GM18505 (cell line): ENCODE data around the gene SRCIN1.
"Not testable (repeated sequence)": the region's sequence is repeated elsewhere in the genome, so short reads cannot be mapped to it uniquely, and the experiment has no call there.

Experiments
- ATAC-seq: cut with Tn5 transposase; IDR thresholded peaks from one replicate; pipeline ENCODE4 v1.9.1; 2021; ENCODE audit not compliant: unreplicated experiment
- POLR2A ChIP-seq: IDR thresholded peaks from 4 replicates; pipeline ENCODE4 v1.6.1; 2011; ENCODE audit warnings: borderline replicate concordance; ENCODE audit not compliant: insufficient read depth, insufficient read length; ENCODE audit errors: extremely low read depth

Gene SRCIN1

DNA sequence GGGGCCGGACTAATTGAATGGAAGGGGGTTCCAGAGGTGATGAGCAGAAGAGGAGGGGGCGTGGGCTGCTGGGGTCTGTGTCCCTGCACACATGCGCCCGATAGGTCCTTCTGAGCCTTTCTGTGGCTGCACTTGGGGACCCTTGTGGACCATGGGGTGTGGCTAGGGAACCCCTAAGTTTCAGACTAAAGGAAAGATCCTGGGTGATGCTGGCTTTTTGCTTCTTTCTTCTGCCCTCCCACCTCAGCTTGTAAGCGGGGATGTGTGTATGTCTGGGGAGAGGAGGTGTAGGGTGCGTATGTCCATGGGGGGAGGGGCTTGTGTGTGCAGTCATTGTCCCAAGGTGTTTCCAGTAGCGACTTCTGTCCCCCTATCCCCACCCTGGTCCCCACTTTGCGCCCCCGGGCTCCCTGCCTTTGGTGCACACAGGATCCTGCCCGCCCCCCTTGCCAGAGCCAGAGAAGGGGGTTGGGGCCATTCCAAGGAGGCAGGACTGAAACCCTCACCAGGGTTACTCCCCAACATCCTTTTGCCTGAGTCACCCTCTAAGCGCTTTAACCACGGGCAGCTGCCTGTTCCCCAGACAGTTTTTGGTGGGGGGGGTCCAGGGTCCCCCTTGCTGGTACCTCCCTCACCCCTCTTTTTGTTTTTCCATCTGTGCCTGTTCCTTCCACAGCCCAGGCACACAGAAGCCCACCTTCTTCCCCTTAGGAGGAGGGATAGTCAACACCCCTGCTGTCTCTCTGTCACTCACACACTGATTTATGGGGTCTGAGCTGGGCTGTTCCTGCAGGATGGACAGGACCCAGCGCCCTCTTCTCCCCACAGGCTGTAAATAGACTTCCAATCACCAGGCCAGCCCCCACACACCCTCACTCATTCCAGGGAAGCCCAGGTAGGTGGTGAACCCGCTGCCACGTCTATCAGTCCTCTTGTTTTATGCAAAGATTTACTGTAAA lies 94.3 kb downstream of the SRCIN1 start:
- no peak for TF ChIP-seq POLR2A
- ATAC-seq, result no peak

DNA sequence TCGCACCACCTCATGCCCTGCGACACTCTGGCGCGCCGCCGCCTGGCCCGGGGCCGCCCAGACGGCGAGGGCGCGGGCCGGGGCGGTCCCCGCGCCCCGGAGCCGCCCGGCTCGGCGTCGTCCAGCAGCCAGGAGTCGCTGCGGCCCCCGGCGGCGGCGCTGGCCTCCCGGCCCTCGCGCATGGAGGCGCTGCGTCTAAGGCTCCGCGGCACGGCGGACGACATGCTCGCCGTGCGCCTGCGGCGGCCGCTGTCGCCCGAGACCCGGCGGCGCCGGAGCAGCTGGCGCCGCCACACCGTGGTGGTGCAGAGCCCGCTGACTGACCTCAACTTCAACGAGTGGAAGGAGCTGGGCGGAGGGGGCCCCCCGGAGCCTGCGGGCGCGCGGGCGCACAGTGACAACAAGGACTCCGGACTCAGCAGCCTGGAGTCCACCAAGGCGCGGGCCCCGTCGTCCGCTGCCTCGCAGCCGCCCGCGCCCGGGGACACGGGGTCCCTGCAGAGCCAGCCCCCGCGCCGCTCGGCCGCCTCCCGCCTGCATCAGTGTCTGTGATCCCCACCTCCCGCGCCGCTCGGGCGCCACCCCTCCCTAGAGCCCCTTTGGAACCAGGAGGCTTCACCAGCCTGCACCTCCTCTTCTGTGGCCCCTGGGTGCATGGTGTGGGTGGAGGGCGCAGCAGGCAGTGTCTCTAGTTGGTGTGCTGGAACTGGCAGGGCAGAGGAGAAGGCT lies 95.2 kb downstream of the SRCIN1 start:
- TF ChIP-seq POLR2A, result no peak
- no peak for ATAC-seq

DNA sequence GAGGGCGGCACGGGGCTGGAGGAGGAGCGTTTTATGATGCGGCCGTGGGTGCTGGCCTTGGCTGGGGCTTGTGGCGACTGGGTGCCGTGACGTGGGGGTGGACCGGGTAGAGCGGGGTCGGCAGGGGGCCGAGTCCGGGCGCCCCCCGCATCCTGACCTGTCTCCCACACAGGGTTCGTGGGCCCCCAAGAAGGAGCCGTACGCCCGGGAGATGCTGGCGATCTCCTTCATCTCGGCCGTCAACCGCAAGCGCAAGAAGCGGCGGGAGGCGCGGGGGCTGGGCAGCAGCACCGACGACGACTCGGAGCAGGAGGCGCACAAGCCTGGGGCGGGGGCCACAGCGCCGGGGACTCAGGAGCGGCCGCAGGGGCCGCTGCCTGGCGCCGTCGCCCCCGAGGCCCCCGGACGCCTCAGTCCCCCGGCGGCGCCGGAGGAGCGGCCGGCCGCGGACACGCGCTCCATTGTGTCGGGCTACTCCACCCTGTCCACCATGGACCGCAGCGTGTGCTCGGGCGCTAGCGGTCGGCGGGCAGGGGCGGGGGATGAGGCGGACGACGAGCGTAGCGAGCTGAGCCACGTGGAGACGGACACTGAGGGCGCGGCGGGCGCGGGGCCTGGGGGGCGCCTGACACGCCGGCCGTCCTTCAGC lies 95.9 kb downstream of the SRCIN1 start:
- no peak for TF ChIP-seq POLR2A
- ATAC-seq, result no peak

DNA sequence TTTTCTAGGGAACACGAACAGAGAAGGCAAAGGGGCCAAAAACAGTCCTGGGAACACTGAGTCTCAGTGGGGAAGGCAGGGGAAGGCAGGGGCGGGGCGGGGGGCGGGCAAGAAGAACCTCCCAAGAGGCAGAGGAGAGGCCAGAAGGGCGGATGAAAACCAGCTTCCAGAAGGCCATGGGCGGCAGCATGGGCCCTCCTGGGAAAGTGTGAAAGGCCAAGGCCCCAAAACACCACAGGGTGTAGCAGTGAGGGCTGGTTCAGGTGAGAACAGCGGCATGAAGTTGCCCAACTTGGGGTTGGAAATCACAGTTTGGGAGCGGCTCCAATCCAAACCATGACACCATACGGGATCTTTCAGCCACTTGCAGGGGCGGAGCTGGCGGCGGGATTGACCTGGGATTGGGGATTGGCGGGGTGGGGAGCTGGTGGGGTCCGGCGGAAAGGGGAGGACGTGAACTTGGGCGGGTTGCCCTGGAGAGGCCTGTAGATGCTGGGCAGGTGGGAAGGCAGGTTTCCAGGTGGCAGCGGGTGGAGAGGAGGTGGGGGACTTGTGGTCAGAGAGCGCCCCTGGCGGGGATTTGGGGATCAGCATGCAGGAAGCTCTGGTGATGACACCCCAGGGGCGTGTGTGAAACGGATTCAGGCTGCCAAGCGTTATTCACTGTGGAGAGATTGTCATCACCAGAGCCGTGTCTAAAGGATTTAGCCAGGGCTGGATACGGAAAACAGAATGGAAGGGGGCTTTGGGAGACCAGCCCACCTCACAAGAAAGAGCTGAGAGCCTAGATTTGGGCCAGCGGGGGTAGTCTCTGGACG lies 96.6 kb downstream of the SRCIN1 start:
- no peak for ATAC-seq
- TF ChIP-seq POLR2A, result no peak

DNA sequence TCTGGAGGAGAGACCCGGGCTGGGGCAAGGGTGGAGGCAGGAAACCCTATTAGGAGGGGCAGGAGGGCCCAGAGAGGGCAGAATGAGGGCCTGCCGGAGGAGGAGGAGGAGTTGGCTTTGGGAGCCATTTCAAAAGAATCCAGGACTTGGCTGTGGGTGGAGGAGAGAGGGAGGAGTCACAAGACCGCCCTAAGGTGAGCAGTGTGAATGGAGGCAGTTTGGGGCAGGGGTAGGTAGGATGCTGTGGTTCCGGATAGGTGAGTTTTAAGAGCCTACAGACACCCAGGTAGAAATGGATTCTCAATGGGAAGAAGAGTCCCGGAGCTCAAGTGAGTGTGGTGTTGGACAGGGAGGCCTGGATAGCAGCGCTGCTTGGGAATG lies 97.2 kb downstream of the SRCIN1 start:
- ATAC-seq, result no peak
- no peak for TF ChIP-seq POLR2A

DNA sequence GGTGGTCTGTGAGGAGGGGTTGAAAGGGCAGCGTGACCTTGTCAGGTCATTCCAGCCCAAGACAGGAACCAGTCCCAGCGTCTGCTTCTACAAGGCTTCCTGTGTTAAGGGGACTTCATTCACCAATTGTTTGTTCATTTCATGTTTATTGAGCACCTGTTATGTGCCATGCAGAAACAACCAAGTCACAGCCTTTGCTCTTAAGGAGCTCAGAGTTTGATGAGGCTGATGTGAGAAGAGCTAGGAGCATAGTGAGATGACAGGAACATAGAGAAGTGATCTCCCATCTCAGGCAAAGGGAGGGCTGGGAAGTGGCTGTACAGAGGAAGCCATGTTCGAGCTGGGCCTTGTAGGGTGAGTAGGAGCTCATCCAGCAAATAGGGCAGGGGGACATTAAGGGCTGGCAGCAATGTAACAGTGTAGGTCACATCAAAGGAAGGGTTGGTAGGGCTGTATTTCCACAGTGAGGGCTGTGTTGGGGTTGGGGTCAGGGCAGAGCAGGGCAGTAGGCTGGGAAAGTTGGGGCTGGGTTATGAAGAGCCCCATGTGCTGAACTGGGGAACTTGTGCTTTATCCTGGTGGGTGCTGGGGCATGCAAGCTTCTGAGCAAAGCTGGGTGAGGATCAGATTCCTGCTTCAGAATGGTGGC lies 97.7 kb downstream of the SRCIN1 start:
- TF ChIP-seq POLR2A, result no peak
- ATAC-seq, result no peak

DNA sequence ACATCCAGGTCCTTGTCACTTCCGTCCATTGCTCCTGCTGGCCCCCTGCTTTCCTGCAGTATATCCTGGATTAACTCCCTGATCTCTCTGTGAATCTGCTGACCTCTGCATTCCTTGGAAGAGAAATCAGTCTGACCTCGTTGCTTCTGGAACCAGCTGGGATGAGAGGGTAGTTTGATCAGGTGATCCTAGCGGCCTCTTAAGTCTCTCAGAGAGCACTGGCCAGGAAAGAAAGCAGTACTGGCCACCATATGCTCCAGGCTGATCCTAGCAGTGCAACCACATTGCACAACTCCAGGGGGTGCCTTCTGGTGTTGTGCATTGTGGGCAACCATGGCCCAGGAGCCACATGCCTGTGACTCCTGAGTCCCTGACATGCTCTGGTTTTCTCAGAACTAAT lies 98.3 kb downstream of the SRCIN1 start:
- ATAC-seq, result no peak
- no peak for TF ChIP-seq POLR2A

DNA sequence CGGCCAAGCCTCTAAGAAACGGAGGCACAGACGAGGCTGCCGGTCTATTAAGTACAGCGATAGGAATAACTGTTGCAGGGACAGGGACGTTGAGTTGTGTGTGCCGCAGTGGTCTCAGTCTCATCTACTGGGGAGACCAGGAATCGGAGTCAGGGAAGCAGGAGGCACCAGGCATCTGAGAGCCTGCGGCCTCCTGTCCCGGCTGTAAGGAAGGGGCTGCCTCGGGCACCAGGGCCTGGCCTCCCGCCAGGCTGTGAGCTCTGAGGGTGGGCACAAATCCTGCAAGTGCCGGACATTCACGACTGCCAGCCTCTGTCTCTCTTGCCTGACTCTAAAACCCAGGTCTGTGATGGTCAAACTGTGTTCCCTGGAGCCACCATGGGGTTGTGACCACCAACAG lies 101.5 kb downstream of the SRCIN1 start:
- no peak for TF ChIP-seq POLR2A
- ATAC-seq, result no peak

DNA sequence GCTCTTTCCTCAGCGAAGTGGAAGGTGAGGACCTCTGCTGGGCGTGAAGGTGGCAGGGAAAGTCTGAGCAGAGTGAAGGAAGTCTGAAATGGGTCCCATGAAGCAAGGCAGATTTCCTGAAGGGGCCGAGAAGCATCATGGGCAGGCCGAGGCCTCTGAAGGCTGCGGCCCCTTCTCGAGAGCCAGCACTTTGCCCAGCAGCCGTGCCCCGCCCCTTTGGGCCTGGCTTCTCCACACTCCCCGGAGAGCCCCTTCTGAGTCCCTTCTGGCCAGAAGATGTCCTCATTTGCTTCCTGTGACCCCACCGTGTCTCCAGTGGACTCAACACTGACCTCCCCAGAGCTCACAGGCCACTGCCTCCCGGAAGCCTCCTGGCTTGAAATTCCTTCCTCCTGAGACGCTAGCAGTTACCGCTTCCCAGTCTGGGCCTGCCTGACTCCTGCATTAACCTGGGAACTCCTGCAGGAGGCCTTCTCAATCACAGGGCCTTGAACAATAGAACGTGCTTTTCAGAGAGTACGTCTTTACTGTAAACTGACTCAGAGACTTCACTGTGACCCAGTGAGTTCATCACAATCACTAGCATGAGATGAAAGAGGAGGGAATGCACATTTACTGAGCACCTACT lies 102.4 kb downstream of the SRCIN1 start:
- ATAC-seq, result not testable (repeated sequence)

DNA sequence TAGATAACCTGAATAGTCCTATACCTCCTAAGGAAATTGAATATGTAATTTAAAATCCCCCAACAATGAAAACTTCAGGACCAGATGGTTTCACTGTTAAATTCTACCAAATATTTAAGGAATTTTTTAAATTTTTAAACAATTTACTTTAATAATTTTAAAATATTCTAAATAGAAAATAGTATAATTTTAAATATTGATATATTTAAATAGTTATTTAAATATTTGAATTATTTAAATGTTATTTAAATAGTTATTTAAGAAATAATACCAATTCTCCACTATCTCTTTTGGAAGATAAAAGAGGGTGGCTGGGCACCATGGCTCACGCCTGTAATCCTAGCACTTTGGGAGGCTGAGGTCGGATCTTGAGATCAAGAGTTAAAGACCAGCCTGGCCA lies 104.0 kb downstream of the SRCIN1 start:
- ATAC-seq, result not testable (repeated sequence)

DNA sequence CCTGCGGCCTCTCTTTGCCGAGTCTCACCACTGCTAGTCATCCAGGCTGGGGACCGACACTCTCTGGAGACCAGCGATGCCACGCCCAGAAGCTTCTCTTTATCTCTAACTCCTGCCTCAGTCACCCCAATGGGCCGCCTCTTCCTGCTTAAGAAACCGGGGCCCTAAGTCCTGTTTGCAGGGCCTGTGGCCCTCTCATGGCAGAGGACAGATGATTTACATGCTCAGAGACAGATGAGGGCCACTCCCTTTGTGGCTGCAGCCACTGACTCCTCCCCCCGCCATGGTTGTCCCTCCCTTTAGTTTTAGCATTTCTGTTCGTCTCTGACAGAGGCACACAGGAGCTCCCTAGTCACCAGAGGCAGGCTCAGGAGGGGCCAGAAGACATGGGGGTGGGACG lies 106.5 kb downstream of the SRCIN1 start:
- ATAC-seq, result not testable (repeated sequence)

DNA sequence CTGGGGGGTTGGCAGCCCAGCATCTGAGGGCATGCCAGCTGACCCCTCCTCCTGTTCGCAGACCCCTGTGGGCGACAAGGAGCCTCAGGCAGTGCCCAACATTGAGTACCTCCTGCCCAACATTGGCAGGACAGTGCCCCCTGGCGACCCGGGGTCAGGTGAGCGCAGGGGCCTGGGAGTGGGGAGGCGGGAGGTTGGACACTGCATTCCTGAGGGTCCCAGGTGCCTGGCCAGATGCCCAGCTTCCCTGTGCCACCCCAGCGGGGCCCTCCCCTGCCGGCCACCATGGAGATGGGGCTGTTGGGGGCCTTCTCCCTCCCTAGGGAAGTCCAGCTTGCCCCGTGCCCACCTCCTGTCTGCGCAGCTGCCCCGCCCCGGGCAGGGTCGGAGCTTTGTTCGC lies 107.4 kb downstream of the SRCIN1 start:
- TF ChIP-seq POLR2A, result no peak
- ATAC-seq, result no peak

DNA sequence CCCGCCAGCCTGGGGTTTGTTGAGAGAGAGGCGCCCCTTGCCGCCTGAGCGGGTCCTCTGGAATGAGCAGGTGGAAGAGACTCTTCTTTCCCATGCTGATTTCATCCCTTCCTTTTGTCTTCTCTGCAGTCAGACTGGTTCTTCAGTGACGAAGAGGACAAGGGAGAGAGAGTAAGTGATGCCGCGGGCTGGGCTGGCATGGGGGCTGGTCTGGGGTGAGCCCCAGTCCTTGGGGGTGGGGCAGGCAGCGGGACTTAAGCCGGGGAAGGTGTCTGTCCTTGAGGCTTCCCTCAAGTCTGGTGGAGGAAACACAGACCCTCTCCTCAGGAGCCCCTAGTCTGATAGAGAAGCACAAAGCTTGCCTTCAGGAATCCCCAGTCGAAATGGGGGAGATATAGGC lies 108.1 kb downstream of the SRCIN1 start:
- not testable (repeated sequence) for ATAC-seq

DNA sequence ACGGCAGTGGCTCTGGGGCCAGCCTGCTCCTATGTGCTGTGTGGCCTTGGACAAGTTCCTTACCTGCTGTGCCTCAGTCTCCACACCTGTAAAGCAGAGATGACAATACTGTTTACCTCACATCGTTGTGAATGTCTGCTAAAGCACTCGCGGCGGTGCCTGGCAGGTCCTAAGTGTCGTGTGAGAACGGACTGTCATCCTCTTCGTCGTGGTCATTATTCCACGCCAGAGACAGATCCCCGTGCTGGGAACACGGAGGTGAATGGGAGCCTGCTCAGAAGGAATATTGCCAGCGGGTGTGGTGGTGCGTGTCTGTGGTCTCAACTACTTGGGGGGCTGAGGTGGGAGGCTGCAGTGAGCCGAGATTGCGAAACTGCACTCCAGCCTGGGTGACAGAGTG lies 111.6 kb downstream of the SRCIN1 start:
- not testable (repeated sequence) for ATAC-seq

DNA sequence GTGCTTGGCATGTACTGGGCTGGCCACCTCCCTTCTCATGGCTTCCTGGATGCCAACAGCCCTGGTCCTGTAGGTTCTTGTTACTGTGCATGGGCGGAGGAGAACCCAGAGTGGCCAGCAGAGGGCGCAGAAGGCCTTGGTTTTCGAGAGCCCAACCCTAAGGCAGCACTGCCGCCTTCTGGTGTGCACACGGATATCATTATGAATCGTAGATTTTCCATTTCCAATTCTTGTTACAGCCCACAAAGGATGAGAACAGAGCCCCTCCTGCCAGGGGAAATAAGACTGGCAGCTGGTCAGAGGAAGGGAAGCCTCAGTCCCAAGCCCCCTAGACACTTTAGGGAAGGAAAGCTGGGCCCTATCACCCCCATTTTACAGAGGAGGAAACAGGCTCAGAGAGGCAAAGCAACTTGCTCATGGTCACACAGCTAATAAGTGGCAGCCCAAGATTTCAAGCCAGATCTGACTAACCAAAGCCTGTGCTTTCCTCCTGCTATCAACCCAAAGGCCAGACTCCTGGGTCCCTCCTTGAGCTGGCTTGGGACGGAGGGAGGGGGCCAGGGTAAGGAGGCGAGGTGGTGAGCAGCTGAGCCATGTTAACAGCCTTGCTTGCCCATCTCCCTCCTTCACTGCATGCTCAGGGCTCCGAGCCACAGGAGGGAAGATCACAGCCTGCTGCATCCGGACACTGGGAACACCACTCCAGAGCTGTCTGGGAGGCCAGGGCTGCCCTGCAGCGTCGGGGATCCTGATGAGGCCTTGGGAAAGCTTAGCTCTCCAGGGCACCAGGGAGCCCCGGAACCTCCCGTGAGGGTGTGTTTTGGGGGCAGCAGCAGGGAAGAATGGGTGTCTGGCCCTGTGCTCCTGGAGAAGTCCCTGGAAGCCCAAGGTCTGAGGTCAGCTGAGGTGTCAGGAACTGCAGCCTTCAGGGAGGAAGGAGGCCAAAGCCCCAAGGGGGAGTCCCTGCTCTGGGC lies 113.4 kb downstream of the SRCIN1 start:
- not testable (repeated sequence) for ATAC-seq

DNA sequence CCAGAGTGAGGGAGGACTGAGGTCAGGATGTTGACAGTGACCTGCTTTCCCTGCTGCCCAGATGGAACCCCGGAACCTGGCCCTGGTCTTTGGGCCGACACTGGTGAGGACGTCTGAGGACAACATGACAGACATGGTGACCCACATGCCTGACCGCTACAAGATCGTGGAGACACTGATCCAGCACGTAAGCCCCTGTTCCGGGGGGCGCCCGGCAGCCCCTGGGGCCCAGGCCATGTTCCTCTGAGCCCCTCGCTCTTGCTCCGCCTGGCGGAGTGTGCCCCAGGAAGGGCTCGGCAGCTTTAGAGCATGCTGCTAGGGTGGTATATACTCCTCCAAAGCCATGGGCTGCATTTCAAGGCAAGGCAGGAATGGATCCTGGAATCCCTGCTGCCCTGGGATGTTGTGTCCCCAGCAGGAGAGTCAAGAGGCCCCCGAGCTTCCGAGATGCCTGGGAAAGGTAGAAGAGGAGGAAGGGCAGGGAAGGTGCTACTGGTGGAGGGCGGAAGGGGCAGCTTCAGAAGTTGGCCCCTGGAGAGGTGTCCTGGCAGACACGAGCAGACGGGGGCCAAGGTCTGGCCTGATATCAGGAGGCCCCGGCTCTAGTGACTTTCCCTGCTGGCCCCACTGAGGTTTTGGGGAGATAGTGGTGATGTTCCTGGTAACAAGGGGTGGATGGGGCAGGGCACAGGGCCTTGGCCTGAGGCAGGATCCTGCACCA lies 114.2 kb downstream of the SRCIN1 start:
- ATAC-seq, result not testable (repeated sequence)
